ENCODE results near the gene NLRP1. TPM values are rescaled to one million over a fixed set of nuclear protein-coding genes. Genes with fewer than 3 reads are reported as not detected.
A peak's percentile ranks its signal among the peaks of the same experiment; 100 is the strongest.

NLRP1 gene
- total and polyA plus RNA-seq, 2 of the 13 experiments (the other 11 are each of a cell fraction or from before 2014, with no cell fraction given): 3.4 to 3.7 TPM

- TF ChIP-seq POGK (CRISPR knock-in tag; conservative IDR thresholded peaks at IDR 0.05) (no peak), YEATS2 (CRISPR knock-in tag; IDR thresholded peaks at IDR 0.05; ENCODE audit: borderline replicate concordance) (no peak; the same call in 1 of the 2 replicates), HHEX (CRISPR knock-in tag; IDR thresholded peaks at IDR 0.05) (no peak), ISX (CRISPR knock-in tag; conservative IDR thresholded peaks at IDR 0.05) (no peak), ZNF747 (CRISPR knock-in tag; IDR thresholded peaks at IDR 0.05; ENCODE audit: borderline replicate concordance) (no peak), BRCA1 (CRISPR knock-in tag; IDR thresholded peaks at IDR 0.05) (no peak), ARHGAP35 (CRISPR knock-in tag; IDR thresholded peaks at IDR 0.05; ENCODE audit: borderline replicate concordance) (no peak), ZMYM3 (CRISPR knock-in tag; IDR thresholded peaks at IDR 0.05) (peak; percentile 20; the same call in 1 of the 2 replicates), ZNF639 (CRISPR knock-in tag; conservative IDR thresholded peaks at IDR 0.05) (no peak), ZSCAN5A (CRISPR knock-in tag; IDR thresholded peaks at IDR 0.05; ENCODE audit: borderline replicate concordance) (no peak), ZNF644 (CRISPR knock-in tag; IDR thresholded peaks at IDR 0.05; ENCODE audit: low read depth) (no peak), BCL6 (CRISPR knock-in tag; IDR thresholded peaks at IDR 0.05) (no peak), CHD2 (IDR thresholded peaks at IDR 0.05; ENCODE audit: low read depth, low read length) (no peak), ZNF777 (CRISPR knock-in tag; IDR thresholded peaks at IDR 0.05) (no peak)
- TF ChIP-seq, protein P1, sequence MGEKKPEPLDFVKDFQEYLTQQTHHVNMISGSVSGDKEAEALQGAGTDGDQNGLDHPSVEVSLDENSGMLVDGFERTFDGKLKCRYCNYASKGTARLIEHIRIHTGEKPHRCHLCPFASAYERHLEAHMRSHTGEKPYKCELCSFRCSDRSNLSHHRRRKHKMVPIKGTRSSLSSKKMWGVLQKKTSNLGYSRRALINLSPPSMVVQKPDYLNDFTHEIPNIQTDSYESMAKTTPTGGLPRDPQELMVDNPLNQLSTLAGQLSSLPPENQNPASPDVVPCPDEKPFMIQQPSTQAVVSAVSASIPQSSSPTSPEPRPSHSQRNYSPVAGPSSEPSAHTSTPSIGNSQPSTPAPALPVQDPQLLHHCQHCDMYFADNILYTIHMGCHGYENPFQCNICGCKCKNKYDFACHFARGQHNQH (CRISPR knock-in tag; IDR thresholded peaks at IDR 0.05): no peak
- TF ChIP-seq, protein P2, sequence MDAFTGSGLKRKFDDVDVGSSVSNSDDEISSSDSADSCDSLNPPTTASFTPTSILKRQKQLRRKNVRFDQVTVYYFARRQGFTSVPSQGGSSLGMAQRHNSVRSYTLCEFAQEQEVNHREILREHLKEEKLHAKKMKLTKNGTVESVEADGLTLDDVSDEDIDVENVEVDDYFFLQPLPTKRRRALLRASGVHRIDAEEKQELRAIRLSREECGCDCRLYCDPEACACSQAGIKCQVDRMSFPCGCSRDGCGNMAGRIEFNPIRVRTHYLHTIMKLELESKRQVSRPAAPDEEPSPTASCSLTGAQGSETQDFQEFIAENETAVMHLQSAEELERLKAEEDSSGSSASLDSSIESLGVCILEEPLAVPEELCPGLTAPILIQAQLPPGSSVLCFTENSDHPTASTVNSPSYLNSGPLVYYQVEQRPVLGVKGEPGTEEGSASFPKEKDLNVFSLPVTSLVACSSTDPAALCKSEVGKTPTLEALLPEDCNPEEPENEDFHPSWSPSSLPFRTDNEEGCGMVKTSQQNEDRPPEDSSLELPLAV (CRISPR knock-in tag; conservative IDR thresholded peaks at IDR 0.05; ENCODE audit: low read depth): no peak
- TF ChIP-seq, protein P3, sequence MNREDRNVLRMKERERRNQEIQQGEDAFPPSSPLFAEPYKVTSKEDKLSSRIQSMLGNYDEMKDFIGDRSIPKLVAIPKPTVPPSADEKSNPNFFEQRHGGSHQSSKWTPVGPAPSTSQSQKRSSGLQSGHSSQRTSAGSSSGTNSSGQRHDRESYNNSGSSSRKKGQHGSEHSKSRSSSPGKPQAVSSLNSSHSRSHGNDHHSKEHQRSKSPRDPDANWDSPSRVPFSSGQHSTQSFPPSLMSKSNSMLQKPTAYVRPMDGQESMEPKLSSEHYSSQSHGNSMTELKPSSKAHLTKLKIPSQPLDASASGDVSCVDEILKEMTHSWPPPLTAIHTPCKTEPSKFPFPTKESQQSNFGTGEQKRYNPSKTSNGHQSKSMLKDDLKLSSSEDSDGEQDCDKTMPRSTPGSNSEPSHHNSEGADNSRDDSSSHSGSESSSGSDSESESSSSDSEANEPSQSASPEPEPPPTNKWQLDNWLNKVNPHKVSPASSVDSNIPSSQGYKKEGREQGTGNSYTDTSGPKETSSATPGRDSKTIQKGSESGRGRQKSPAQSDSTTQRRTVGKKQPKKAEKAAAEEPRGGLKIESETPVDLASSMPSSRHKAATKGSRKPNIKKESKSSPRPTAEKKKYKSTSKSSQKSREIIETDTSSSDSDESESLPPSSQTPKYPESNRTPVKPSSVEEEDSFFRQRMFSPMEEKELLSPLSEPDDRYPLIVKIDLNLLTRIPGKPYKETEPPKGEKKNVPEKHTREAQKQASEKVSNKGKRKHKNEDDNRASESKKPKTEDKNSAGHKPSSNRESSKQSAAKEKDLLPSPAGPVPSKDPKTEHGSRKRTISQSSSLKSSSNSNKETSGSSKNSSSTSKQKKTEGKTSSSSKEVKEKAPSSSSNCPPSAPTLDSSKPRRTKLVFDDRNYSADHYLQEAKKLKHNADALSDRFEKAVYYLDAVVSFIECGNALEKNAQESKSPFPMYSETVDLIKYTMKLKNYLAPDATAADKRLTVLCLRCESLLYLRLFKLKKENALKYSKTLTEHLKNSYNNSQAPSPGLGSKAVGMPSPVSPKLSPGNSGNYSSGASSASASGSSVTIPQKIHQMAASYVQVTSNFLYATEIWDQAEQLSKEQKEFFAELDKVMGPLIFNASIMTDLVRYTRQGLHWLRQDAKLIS (CRISPR knock-in tag; IDR thresholded peaks at IDR 0.05): no peak
These were observed 68.1 kb downstream of the NLRP1 start (continued) for GRCh38 chr17:5516060-5516792.

Data from HepG2 (cell line).